Ishikawa (cell line): Measurements from ENCODE around the gene IL34.

ENCODE experiments used
- CEBPB ChIP-seq: IDR thresholded peaks from 2 replicates; pipeline ENCODE4 v1.6.1; 2012
- CREB1 ChIP-seq: IDR thresholded peaks from 2 replicates; pipeline ENCODE4 v1.6.1; 2012; ENCODE audit warnings: low read depth
- EGR1 ChIP-seq: IDR thresholded peaks from 2 replicates; pipeline ENCODE4 v1.6.1; 2012
- EP300 ChIP-seq: IDR thresholded peaks from 2 replicates; pipeline ENCODE4 v1.6.1; 2012; ENCODE audit warnings: borderline replicate concordance
- FOXM1 ChIP-seq: IDR thresholded peaks from 2 replicates; pipeline ENCODE4 v1.6.1; 2012; ENCODE audit warnings: low read depth, borderline replicate concordance
- NFIC ChIP-seq: IDR thresholded peaks from 2 replicates; pipeline ENCODE4 v1.6.1; 2012
- RAD21 ChIP-seq: IDR thresholded peaks from 2 replicates; pipeline ENCODE4 v1.6.1; 2012; ENCODE audit warnings: low read depth
- TAF1 ChIP-seq: IDR thresholded peaks from 2 replicates; pipeline ENCODE4 v1.6.1; 2012; ENCODE audit warnings: low read depth, mild to moderate bottlenecking
- TCF12 ChIP-seq: IDR thresholded peaks from 2 replicates; pipeline ENCODE4 v1.6.1; 2012; ENCODE audit warnings: low read depth
- TEAD4 ChIP-seq: IDR thresholded peaks from 2 replicates; pipeline ENCODE4 v1.6.1; 2012
- YY1 ChIP-seq: IDR thresholded peaks from 2 replicates; pipeline ENCODE4 v1.6.1; 2012; ENCODE audit warnings: low read depth
- ZBTB7A ChIP-seq: IDR thresholded peaks from 2 replicates; pipeline ENCODE4 v1.6.1; 2012; ENCODE audit warnings: low read depth
- TF ChIP-seq, protein P1 (sequence below): IDR thresholded peaks from 2 replicates; pipeline ENCODE4 v1.6.1; 2012
- TF ChIP-seq, protein P2 (sequence below): IDR thresholded peaks from 2 replicates; pipeline ENCODE4 v1.6.1; 2012
- TF ChIP-seq, protein P3 (sequence below): IDR thresholded peaks from 2 replicates; pipeline ENCODE4 v1.6.1; 2012; ENCODE audit warnings: low read depth, mild to moderate bottlenecking

The IL34 gene

DNA sequence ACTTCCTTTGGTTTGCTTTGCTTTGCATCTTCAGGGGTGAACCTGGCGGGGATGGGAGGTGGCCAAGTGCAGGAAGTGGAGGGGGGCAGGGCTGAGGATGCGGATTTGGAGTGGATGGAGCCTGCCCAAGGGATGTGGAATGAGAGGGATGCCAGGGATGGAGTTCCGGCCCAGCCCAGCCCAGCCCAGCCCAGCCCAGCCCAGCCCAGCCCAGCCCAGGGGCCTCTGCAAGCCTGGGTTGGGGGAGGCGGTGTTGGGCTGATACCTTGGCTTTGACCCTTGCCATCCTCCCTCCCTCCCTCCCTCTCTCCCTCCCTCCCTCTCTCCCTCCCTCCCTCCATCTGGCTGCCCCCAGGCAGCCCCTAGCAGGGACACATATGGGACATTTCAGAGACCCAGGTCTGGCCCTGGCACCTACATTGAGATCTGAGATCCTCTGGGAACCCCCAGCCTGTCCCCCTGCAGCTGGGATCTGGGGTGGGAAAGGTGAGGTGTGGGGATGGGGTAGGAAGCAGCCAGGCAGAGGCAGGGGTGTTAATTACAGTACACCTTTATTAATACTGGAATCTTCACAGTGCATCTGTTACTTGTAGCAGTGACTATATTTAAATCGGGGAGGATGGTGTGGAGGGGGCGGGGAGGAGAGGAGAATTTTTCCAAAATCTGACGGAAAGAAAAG, 14.5 kb downstream of the IL34 start:
- TF ChIP-seq FOXM1 (no peak), TAF1 (no peak), NFIC (no peak), EP300 (no peak), TCF12 (no peak), CEBPB (no peak), TEAD4 (no peak), CREB1 (no peak), YY1 (no peak), EGR1 (no peak), ZBTB7A (no peak)
- TF ChIP-seq, protein P1, sequence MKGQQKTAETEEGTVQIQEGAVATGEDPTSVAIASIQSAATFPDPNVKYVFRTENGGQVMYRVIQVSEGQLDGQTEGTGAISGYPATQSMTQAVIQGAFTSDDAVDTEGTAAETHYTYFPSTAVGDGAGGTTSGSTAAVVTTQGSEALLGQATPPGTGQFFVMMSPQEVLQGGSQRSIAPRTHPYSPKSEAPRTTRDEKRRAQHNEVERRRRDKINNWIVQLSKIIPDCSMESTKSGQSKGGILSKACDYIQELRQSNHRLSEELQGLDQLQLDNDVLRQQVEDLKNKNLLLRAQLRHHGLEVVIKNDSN: no peak
- TF ChIP-seq, protein P2, sequence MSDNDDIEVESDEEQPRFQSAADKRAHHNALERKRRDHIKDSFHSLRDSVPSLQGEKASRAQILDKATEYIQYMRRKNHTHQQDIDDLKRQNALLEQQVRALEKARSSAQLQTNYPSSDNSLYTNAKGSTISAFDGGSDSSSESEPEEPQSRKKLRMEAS: no peak

DNA sequence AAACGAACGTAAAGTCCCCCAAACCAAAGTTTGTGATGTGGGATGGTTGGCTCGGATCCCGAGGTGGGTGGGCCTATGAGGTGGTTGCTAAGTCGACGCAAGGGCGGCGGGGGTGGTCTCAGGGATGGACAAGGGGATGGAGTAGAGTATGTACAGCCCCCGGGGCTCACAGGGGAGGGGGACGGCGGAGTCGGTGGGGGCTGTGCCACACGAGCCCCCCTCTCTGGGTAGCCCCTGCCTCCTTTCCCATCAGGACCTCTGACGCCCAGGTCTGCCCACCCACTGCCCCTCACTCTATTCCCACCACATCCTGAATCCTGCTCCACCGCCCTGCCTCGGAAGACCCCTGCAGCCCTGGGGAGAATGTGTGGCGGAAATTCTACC, 15.2 kb downstream of the IL34 start:
- TF ChIP-seq, protein P1: no peak
- no peak for TF ChIP-seq TEAD4

DNA sequence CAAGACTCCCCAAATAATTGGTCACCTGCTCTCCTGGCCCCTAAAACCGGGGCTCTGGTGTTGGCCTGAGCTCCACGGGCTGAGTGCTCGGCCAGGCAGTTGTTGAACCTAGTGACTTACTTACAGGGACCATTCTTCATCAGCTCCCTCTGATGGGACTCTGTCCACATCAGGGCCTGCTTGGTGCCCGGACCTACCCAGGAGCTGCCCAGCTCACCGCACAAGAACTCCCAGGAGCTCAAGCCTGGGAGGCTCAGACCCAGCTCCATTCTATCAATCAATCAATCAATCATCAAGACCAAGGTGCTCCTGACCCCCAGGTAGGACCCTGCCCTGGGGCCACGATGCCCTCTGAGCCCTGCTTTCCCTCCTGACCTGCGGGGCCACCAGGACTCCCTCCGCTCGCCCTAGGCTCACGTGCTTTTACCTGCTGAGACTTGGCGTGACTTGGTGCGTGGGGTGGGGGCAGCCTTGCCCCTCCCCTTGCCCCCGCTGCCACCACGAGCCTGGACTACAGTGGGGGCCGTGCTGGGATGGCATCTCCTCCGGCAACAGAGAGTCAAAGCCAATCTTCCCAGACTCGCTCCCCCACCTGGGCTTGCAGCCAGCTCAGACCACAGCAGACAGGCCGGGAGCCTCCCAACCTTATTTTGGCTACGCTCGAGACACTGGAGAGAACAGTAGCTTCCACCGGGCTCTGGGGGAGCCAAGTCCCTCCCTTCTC, 15.7 kb downstream of the IL34 start:
- TF ChIP-seq CREB1: no peak
- TF ChIP-seq NFIC: no peak
- TF ChIP-seq, protein P2: no peak
- no peak for TF ChIP-seq TAF1
- TF ChIP-seq CEBPB: no peak
- TF ChIP-seq TCF12: no peak
- TF ChIP-seq, protein P3, sequence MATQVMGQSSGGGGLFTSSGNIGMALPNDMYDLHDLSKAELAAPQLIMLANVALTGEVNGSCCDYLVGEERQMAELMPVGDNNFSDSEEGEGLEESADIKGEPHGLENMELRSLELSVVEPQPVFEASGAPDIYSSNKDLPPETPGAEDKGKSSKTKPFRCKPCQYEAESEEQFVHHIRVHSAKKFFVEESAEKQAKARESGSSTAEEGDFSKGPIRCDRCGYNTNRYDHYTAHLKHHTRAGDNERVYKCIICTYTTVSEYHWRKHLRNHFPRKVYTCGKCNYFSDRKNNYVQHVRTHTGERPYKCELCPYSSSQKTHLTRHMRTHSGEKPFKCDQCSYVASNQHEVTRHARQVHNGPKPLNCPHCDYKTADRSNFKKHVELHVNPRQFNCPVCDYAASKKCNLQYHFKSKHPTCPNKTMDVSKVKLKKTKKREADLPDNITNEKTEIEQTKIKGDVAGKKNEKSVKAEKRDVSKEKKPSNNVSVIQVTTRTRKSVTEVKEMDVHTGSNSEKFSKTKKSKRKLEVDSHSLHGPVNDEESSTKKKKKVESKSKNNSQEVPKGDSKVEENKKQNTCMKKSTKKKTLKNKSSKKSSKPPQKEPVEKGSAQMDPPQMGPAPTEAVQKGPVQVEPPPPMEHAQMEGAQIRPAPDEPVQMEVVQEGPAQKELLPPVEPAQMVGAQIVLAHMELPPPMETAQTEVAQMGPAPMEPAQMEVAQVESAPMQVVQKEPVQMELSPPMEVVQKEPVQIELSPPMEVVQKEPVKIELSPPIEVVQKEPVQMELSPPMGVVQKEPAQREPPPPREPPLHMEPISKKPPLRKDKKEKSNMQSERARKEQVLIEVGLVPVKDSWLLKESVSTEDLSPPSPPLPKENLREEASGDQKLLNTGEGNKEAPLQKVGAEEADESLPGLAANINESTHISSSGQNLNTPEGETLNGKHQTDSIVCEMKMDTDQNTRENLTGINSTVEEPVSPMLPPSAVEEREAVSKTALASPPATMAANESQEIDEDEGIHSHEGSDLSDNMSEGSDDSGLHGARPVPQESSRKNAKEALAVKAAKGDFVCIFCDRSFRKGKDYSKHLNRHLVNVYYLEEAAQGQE: no peak
- TF ChIP-seq RAD21: no peak
- TF ChIP-seq, protein P1: no peak
- no peak for TF ChIP-seq YY1
- no peak for TF ChIP-seq TEAD4
- no peak for TF ChIP-seq EGR1
- TF ChIP-seq EP300: no peak
- no peak for TF ChIP-seq ZBTB7A
- TF ChIP-seq FOXM1: no peak

DNA sequence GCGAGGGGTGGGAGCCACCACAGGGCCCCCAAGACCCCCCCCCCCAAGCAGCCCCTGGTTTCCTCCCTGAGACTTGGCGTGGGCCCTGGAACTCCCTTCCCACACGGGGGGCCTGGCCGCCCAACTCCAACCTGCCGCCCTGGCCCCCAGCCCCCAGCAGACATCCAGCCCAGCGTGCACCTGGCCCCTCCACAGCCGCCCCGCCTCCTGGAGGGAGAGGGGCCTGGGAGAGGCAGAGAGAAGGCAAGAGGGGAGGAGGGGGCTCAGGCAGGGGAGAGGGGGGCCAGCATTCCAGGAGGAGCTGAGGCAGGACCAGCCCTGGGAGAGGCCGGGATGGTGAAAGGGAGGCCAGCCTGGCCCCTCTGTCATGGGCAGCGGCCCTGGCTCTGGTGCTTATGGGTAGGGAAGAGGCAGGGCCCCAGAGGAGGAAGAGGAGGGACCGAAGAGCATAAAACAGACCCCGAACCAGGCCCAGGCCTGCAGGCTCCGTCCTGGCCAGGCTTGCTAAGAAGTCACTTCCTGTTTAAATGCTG, 16.7 kb downstream of the IL34 start:
- TF ChIP-seq ZBTB7A: no peak
- TF ChIP-seq NFIC: no peak
- TF ChIP-seq, protein P1: no peak
- TF ChIP-seq TEAD4: no peak
- TF ChIP-seq TAF1: no peak
- TF ChIP-seq EP300: no peak
- no peak for TF ChIP-seq TCF12
- TF ChIP-seq, protein P2: no peak
- no peak for TF ChIP-seq YY1
- TF ChIP-seq, protein P3: no peak
- no peak for TF ChIP-seq EGR1
- no peak for TF ChIP-seq RAD21
- no peak for TF ChIP-seq CEBPB
- no peak for TF ChIP-seq CREB1
- TF ChIP-seq FOXM1: no peak
